IPS DF 4.7 (cell line): ENCODE measurements around the gene PRSS38.

ENCODE experiments used
- DNase-seq: peaks from one replicate; pipeline ENCODE4 v3.0.0-alpha.2; 2013; ENCODE audit warnings: low spot score; ENCODE audit errors: extremely low read depth

The PRSS38 gene

DNA sequence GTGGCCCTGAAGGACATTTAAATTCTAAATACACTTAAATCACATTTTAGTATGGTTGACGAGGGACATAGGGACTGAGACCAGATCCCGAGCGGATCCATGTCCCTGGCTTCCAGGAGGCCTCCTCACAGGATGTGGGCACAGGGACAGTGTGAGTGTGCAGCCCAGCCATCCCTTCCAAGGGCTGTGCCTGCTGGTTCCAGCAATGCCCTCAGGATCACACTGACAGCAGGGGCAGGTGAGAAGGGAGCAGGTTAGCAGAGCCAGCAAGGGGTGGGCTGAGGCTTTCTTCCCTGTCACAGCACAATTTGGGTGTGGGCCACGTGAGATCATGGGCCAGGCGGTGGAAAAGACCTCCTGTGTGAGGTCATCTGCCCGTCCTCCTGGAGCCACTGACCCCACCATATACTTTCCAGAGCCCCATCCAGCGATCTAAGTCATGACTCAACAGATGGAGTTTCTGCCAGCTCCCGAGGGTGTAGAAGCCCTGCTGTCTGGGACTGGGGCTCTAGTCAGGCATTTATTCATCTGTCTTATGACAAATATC lies 37.0 kb upstream of the PRSS38 start:
- no peak for DNase-seq

GRCh38 chr1:227779021-227779441 lies 36.4 kb upstream of the PRSS38 start:
- DNase-seq, result no peak

GRCh38 chr1:227779685-227780084 lies 35.8 kb upstream of the PRSS38 start:
- no peak for DNase-seq

DNA sequence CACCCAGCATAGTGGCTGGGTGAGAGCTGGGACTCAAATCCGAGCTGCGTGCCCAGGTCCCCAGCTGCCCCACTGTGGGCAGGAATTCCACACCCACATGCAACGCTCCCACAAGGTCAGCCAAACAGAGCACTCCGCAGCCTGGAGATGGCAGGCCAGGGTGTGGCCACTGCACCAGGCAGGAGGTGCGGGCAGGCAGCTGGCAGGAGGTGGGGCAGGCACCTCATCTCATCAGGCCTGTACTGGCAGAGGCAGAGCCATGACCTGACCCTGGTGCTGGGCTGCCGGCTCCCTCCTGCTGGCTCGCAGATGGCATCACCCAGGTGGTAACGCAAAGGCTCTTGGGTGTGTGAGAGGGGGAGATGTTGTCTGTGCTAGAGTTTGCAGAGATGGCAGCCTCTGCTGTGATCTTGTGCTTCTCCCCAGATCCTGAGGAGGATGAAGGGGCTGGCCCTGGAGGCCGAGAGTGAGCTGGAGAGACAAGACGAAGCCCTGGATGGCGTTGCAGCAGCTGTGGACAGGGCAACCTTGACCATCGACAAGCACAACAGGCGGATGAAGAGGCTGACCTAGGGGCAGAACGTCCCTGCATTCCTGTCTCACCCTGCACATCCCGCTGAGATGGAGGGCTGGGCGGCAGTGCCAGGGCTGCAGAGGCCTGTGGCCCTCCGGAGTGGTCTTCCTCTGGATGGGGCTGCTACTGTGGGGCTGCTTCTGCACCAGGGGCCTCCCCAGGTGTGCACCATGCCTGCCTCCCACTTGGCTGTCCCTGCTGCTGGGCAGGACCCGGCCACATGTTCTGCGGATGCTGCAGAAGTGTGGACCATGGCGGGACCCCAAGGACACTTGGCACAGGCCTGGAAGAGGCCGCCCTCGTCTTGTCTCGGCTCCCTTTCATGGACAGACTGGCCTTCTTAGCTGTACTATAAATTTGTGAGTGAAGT lies 35.1 kb upstream of the PRSS38 start:
- no peak for DNase-seq

- DNase-seq, result no peak
Measured at GRCh38 chr1:227781314-227781930, 34.1 kb upstream of the PRSS38 start.

- DNase-seq, result no peak
Measured at GRCh38 chr1:227782226-227782625, 33.2 kb upstream of the PRSS38 start.

DNA sequence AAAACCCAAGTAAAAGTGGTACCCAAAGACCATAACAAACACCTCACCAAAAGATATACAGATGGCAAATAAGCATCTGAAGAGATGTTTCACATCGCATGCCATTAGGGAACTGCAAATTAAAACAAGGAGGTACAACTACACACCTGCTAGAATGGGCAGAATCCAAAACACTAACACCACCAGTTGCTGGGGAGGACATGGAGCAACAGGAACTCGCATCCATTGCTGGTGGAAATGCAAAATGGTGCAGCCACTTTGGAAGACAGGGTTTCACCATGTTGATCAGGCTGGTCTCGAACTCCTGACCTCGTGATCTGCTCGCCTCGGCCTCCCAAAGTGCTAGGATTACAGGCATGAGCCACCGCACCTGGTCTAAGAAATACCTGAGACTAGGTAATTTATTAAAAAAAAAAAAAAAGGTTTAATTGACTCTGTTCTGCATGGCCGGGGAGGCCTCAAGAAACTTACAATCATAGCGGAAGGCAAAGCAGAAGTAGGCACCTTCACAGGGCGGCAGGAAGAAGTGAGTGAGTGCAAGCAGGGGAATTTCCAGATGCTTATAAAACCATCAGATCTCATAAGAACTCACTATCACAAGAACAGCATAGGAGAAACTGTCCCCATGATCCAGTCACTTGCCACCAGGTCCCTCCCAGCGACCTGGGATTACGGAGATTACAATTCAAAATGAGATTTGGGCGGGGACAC lies 30.2 kb upstream of the PRSS38 start:
- DNase-seq, result no peak

- DNase-seq, result no peak
Measured at GRCh38 chr1:227785805-227786671, 29.4 kb upstream of the PRSS38 start.

- no peak for DNase-seq
Measured at GRCh38 chr1:227786673-227787512, 28.6 kb upstream of the PRSS38 start.

DNA sequence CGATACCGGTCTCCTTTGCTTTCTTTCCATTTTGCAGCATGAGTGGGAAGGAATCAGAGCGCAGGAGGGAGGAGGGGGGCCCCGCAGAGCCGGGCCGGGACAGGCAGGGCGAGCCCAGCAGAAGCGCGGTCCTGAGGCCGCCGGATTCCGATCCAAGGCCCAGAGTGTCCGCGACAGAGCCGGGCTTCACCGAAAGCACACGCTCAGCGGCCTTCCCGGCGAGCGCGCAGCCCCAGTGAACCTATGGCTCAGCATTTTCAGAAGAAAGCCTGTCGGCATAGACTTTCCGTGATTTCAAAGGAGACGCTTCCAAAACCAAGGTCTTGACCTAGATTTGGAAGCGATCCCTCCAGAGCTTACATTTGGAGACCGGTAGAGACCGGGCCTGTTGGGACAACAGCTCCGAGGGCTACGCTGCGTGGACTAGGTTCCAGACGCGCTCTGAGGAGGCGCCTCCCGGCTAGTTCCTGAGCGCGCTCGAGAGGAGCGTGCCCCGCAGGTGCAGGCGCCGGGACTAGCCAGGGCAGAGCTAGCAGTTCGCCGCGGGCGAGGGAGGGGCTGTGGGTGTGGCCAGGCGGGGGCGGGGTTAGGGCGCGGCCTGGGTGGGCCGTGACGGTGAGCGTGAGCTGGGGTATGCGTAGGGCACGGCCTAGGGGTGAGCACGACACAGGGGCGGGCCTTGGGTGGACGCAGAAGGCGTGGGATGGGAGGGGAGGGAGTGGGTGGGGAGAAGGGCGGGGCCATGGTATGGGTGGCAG lies 27.8 kb upstream of the PRSS38 start:
- no peak for DNase-seq

- DNase-seq, result no peak
Measured at GRCh38 chr1:227788271-227789083, 27.0 kb upstream of the PRSS38 start.

- DNase-seq, result no peak
Measured at GRCh38 chr1:227789084-227790033, 26.1 kb upstream of the PRSS38 start.

DNA sequence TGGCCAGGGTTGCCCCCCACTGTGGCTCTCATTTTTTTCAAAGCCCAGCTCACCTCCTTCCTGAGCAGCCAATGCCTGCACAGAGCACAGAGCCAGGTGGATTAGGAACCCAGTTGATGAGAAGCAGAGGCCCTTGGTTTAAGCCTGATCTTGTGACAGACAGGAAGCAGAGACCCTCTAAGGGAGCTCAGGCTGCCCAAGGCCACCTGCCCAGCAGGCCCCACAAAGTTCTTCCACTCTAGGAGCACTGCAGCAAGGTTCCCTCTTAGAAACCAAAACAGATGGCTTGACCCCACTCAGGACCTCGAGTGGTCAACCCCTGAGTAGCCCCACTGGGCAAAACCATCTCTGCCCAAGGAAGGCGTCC lies 25.5 kb upstream of the PRSS38 start:
- DNase-seq, result no peak

- DNase-seq, result no peak
Measured at GRCh38 chr1:227790868-227791267, 24.6 kb upstream of the PRSS38 start.

DNA sequence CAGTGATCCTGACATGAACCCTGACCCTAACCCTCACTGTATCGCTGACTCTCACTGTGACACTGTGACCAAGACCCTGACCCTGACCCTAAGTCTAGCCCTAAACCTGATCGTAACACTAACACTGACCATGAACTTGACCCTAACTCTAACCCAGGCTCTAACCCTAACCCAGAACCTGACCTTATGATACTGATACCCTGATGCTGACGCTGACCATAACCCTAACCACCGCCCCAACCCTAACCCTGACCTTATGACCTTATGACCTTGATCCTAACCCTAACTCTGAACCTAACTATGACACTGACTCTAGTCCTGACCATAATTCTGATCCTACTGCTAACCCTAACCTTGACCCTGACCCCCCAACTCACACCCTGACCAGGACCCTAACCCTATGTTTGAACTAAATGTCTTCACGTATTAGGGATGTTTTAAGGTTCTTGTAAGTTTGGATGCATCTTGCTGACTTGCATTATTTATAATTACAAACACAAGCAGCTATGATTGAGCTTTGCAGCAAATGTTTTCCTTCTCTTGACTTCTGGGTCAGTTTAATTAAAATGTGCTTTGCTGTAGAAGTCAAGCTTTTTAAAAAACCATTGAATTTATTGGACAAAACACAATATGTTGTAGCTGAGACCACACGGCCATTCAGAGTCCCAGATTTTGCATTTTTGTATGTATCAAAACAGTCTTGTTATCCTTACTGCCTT lies 23.9 kb upstream of the PRSS38 start:
- no peak for DNase-seq

DNA sequence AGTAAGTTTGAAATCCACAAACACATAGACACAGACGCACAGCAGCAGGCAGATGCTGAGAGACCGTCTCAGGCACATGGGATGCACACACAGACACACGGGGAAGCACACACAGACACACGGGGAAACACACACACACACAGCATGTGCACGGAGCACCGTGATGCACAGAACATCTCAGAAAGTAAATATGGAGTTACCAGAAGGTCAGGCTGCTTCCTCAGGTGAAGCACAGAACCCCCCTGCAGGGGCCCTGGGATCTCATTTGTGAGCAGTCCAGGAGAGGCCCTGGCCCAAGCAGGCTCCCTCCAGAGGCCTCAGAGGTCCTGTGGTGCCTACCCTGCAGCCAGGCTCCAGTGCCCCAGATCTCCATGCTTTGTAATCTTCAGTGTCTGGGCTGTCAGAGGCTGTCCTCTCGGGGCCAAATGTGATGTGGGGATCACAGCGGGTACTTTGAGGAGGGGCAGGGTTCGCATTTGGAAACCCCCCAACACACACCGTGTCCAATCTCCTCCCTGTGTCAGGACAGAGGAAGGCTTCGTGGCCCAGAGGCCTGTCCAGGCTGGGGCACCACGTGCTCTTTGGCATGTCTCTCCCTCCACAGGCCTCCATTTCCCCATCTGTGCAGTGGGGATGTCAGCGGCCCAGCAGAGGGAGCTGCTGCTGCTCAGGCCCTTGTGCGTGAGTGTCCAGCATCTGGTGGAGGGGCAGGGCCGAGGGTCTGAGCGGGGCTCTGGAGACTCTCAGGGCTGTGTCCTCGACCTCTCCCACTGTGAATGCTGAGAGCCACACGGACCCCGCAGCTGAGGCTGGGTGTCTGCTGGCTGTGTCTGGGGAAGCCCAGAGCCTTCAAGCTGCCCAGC lies 23.0 kb upstream of the PRSS38 start:
- no peak for DNase-seq
